ENCODE data around the gene SMYD3. TPM values are rescaled to one million over a fixed set of nuclear protein-coding genes. Genes with fewer than 3 reads are reported as not detected.

SMYD3 gene
- total RNA-seq, 4 donors from 2014 or later: 10.5 to 36.4 (median 22.5) TPM

- H3K27me3 ChIP-seq: no peaks in the 10 kb centered on the region
- H3K4me1 ChIP-seq: peaks cover 0 to 3% of the 10 kb centered on the region in 2 donors
- no peak overlapping the region for H3K4me3 ChIP-seq
- H3K9me3 ChIP-seq: no peaks in the 10 kb centered on the region
- DNase-seq: no peak
- intact Hi-C loops (cut with DNase I; ENCODE audit: low total_unique reads): no loop called here
- no peaks in the 10 kb centered on the region for H3K36me3 ChIP-seq
- H3K27ac ChIP-seq: no peak overlapping the region
- TF ChIP-seq POLR2A (IDR thresholded peaks at IDR 0.05) (no peak), CTCF (IDR thresholded peaks at IDR 0.05) (no peak)
Observed at GRCh38 chr1:246503341-246503740, 3.7 kb downstream of the SMYD3 start.

- no peak for DNase-seq
- no peaks in the 10 kb centered on the region for H3K4me1 ChIP-seq
- no peaks in the 10 kb centered on the region for H3K27me3 ChIP-seq
- no peak overlapping the region for H3K4me3 ChIP-seq
- no peak overlapping the region for H3K27ac ChIP-seq
- TF ChIP-seq POLR2A (IDR thresholded peaks at IDR 0.05) (no peak), CTCF (IDR thresholded peaks at IDR 0.05) (peak; percentile 66 to 76 (median 72))
- H3K9me3 ChIP-seq: no peaks in the 10 kb centered on the region
- H3K36me3 ChIP-seq: no peaks in the 10 kb centered on the region
- intact Hi-C loops (cut with DNase I; ENCODE audit: low total_unique reads): no loop called here
Observed at GRCh38 chr1:246497331-246497915, 9.7 kb downstream of the SMYD3 start.

GRCh38 chr1:246492611-246493245 is 14.4 kb downstream of the SMYD3 start:
- intact Hi-C loops (cut with DNase I; ENCODE audit: low total_unique reads): loop anchor here (5.0 kb wide), 1 partner anchor 1340 kb away; the partner anchor contains the start of gene KIF26B
- Histone ChIP-seq H3K4me1 (no peaks in the 10 kb centered on the region), H3K27me3 (no peaks in the 10 kb centered on the region), H3K9me3 (no peaks in the 10 kb centered on the region), H3K36me3 (no peaks in the 10 kb centered on the region), H3K4me3 (no peak overlapping the region), H3K27ac (no peak overlapping the region)
- TF ChIP-seq CTCF (IDR thresholded peaks at IDR 0.05) (peak; percentile 65 to 79 (median 68)), POLR2A (IDR thresholded peaks at IDR 0.05) (no peak)
- peak; percentile 51 to 67 for DNase-seq

- no peaks in the 10 kb centered on the region for H3K9me3 ChIP-seq
- intact Hi-C loops (cut with DNase I; ENCODE audit: low total_unique reads): loop anchor here (5.0 kb wide), 1 partner anchor 1339 kb away; the partner anchor contains the start of gene KIF26B
- H3K27ac ChIP-seq: no peak overlapping the region
- no peaks in the 10 kb centered on the region for H3K27me3 ChIP-seq
- no peaks in the 10 kb centered on the region for H3K4me1 ChIP-seq
- no peak for DNase-seq
- TF ChIP-seq CTCF (IDR thresholded peaks at IDR 0.05) (no peak), POLR2A (IDR thresholded peaks at IDR 0.05) (no peak)
- H3K36me3 ChIP-seq: no peaks in the 10 kb centered on the region
- no peak overlapping the region for H3K4me3 ChIP-seq
Observed at GRCh38 chr1:246491551-246492053, 15.5 kb downstream of the SMYD3 start.

DNA sequence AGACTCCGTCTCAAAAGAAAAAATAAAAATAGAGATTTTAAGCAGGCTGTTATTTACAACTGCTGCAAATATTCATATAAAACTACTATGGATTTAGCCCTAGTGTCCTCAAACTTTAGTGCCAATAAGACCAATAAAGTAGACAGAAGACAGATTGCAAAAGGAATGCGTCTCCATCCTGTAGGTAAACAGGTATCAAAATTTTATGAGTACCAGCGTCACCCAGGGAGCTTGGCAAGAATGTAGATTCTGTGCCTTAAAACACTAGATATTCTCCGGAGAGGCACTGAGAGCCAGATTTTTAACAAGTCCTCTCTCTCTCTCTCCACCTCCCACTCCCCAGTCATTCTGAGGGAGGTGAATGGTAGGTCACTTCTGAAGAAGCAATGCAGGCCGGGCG is 18.4 kb downstream of the SMYD3 start:
- Histone ChIP-seq H3K4me1 (no peaks in the 10 kb centered on the region), H3K27me3 (no peaks in the 10 kb centered on the region), H3K9me3 (no peaks in the 10 kb centered on the region), H3K4me3 (no peak overlapping the region), H3K36me3 (no peaks in the 10 kb centered on the region), H3K27ac (no peak overlapping the region)
- intact Hi-C loops (cut with DNase I; ENCODE audit: low total_unique reads): no loop called here
- DNase-seq: no peak
- TF ChIP-seq POLR2A (IDR thresholded peaks at IDR 0.05): no peak
- TF ChIP-seq CTCF (IDR thresholded peaks at IDR 0.05): no peak
